GM23248 (cell line): Measurements from ENCODE around the gene IP6K3.

Experiments
- EZH2 ChIP-seq: fragments of 200-600 bp; sonication (generic); IDR thresholded peaks from 2 replicates; pipeline ENCODE4 v1.6.1; 2018; ENCODE audit warnings: antibody characterized with exemption, mild to moderate bottlenecking; ENCODE audit not compliant: insufficient read depth, poor library complexity, severe bottlenecking
- EZH2phosphoT487 ChIP-seq: fragments of 200-600 bp; sonication (generic); IDR thresholded peaks from 2 replicates; pipeline ENCODE4 v1.6.1; 2018; ENCODE audit warnings: antibody characterized with exemption, moderate library complexity, mild to moderate bottlenecking, low read depth; ENCODE audit not compliant: insufficient read depth

DNA sequence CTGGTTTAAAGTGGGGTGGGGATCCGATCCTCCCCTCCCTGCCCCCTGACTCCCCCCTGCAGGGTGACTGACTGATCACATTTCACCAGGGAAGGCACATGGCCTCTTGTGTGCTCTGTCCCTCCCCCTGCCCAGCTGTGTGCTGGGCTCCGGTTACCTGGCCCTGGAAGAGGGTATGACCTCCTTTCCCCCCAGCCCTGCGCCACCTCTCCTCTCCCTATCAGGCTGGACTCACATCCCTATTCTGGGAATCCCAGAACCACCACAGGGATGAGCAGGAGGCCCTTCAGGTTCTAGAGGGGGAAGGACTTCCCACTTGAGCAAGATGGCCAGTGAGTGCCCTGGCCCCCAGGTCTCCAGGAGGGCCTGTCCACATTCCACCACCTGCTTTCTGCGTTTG is 2.1 kb upstream of the IP6K3 start:
- TF ChIP-seq EZH2phosphoT487 (no peak), EZH2 (no peak)
